Activated naive CD4-positive, alpha-beta T cell (primary cell): Measurements from ENCODE around the gene GRPEL2.

Experiments
- DNase-seq, 4 experiments: peaks; one replicate each; lab custom pipeline; 2025; lab: John Stamatoyannopoulos, UW

GRPEL2 gene, protein sequence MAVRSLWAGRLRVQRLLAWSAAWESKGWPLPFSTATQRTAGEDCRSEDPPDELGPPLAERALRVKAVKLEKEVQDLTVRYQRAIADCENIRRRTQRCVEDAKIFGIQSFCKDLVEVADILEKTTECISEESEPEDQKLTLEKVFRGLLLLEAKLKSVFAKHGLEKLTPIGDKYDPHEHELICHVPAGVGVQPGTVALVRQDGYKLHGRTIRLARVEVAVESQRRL

DNA sequence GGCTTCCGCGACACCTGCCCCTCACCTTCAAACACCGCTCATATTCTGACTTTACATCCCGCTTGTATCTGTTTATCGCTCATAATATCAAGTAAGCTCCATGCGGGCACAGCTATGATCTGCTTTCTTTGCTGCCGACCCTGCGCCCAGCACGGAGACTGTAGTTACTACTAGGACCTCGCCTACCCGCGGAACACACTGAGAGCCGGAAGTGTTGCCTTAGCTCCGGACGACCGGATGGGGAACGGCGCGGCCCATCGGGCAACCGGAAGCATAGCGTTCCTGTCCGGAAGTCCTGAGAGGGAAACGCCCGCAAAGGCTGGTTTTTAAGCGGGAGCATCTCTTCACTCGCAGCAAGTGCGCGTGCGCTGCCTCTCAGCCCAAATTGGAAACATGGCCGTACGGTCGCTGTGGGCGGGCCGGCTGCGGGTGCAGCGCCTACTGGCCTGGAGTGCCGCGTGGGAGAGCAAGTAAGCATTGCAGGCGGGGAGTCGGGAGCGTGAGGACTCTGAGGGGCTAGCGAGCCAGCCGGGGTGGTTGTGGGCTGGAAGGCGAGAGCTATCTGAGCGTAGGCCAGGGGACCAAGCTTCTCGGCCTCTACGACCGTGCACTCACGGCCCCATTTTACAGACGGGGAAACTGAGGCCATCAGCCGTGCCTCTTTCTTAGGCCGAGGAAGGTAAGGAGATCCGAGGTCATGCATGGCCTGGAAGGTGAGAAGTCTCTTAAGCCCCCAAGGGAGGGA is at the start of gene GRPEL2:
Gene GRPEL2 (plus strand): TSS at position 353 of the 745 bp plus-strand sequence. CDS start 41 bp downstream, at position 394.
- DNase-seq = peak; percentile 66 to 80 (median 76)

GRCh38 chr5:149297340-149298025 is 47.8 kb upstream of the GRPEL2 start:
- no peak for DNase-seq

DNA sequence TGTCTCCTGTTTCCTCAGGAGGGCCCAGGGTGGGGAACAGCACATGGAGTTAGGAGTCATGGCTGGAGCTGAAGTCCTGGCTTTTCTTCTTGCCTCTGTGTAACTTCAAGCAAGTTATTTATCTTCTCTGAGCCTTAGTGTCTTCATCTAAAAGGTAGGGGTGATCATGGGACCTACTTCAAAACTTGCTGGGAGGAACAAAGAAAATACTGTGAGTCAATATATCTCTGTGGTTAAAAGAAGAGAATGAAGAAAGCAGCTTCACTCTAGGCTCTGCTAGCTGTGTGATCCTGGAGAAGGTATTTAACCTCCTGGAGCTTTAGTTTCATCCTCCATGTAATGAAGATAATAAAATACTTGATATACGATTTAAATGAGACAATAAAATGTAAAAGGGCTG is 47.1 kb upstream of the GRPEL2 start:
- no peak for DNase-seq

GRCh38 chr5:149298842-149299404 is 46.4 kb upstream of the GRPEL2 start:
- DNase-seq = no peak

DNA sequence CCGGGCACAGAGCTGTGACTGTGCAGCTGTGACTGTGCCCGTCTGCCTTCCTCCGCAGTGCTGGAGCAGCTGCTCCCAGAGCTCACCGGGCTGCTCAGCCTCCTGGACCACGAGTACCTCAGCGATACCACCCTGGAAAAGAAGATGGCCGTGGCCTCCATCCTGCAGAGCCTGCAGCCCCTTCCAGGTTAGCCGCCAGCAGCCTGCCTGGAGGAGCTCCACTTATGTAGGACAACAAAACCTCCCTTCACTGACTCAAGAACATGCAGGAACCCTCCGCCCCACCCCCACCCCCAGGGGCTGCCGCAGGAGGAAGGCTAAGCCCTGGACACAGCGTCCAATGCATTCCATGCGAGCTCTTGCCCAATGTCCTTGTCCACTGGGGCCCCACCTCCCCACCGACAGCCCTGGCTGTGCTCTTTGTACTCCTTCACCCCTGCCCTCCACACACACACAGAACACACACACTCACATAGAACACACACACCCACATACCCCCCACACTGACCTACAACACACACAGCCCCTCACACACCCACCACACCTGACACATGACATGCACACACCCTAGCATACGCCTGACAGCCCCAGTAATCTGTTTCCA is 45.7 kb upstream of the GRPEL2 start:
- no peak for DNase-seq

DNA sequence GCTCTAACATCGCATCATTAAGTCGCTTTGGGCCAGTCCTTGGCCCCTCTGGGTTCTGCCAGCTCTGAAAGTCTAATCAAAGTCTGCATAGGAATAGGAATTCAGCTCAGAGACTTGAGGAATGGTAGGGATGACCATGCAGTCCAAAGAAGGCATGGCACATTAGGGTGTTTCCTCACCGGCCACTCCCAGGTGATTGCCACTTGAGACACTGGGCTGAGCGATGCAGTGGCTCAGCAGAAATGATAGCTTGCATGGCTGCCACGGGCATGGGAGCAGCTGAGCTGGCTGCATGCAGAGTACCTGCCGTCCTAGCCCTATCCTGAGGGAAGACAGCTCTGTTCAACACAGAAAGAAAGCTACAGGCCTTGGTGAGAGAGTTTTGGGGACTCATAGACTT is 44.9 kb upstream of the GRPEL2 start:
- no peak for DNase-seq

DNA sequence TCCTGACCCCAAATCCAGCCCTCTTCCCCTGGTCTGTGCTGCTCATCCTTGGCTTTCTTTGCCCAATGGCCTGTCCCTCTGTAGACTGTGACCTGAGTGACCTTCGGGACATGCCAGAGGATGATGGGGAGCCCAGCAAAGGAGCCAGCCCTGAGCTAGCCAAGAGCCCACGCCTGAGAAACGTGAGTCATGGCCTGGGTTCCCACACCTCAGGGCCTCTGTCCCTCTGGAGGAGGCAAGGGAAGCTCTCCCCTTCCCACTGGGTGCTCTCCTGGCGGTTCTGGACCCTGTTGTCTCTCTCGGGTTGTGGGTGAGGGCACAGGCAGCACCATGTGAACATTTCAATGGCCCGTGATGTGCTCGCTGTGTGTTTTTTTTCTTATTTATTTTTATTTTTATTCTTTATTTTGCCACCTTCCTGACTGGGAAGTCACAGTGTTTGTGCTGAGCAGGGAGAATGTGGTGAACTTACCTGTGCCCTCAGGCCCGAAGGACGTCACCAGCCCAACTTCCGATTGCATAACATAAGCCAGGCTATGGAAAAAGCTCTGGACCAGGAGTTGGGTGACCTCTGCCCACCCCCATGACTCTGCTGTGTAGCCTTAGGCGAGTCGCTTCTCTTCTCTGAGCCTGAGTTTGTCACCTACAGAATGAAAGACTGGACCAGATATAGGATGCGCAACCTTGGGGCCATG is 44.1 kb upstream of the GRPEL2 start:
- DNase-seq = no peak

- DNase-seq = no peak
Measured at GRCh38 chr5:149301744-149302380, 43.4 kb upstream of the GRPEL2 start.

GRCh38 chr5:149302641-149303040 is 42.7 kb upstream of the GRPEL2 start:
- DNase-seq = no peak

GRCh38 chr5:149303210-149303609 is 42.1 kb upstream of the GRPEL2 start:
- no peak for DNase-seq

- no peak for DNase-seq
Measured at GRCh38 chr5:149304195-149305078, 40.9 kb upstream of the GRPEL2 start.

DNA sequence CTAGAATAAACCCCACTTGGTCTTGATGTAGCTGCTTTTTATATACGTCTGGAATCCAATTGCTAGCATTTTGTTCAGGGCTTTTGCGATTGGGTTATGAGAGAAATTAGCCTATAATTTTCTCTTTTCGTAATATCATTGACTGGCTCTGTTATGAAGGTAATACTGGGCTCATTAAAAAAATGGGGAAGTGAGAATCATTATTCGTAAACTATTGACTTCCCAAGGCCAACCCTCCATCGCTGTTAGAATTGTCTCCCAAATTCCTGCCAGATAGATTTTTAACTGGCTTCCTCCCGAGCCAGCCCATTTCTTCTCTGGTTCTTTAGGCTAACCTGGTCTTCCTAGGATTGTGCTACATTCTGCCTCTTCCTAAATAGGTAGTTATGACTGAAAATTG is 35.9 kb upstream of the GRPEL2 start:
- DNase-seq = no peak

GRCh38 chr5:149310488-149310887 is 34.8 kb upstream of the GRPEL2 start:
- DNase-seq = no peak

- no peak for DNase-seq
Measured at GRCh38 chr5:149310947-149311658, 34.2 kb upstream of the GRPEL2 start.

- DNase-seq = no peak
Measured at GRCh38 chr5:149313151-149313841, 32.0 kb upstream of the GRPEL2 start.

- DNase-seq = no peak
Measured at GRCh38 chr5:149314571-149315111, 30.7 kb upstream of the GRPEL2 start.

GRCh38 chr5:149315753-149316152 is 29.5 kb upstream of the GRPEL2 start:
- no peak for DNase-seq

- no peak for DNase-seq
Measured at GRCh38 chr5:149317281-149318048, 27.8 kb upstream of the GRPEL2 start.
